PC-3 (cell line): ENCODE results near the gene EPB41L3.

Source experiments
- EZH2 ChIP-seq: fragments of 300-600 bp; sonication (generic); IDR thresholded peaks from one replicate; pipeline ENCODE4 v1.6.1; 2017; ENCODE audit warnings: antibody characterized with exemption, mild to moderate bottlenecking, low read length; ENCODE audit not compliant: unreplicated experiment
- EZH2phosphoT487 ChIP-seq: fragments of 300-600 bp; sonication (generic); IDR thresholded peaks from 2 replicates; pipeline ENCODE4 v1.6.1; 2018; ENCODE audit warnings: mild to moderate bottlenecking, antibody characterized with exemption, low read length, borderline replicate concordance
- TF ChIP-seq, protein P1 (sequence below): fragments of 300-600 bp; sonication (generic); conservative IDR thresholded peaks from 2 replicates; pipeline ENCODE4 v1.5.1; 2017; ENCODE audit warnings: antibody characterized with exemption, low read depth, mild to moderate bottlenecking, low read length

DNA sequence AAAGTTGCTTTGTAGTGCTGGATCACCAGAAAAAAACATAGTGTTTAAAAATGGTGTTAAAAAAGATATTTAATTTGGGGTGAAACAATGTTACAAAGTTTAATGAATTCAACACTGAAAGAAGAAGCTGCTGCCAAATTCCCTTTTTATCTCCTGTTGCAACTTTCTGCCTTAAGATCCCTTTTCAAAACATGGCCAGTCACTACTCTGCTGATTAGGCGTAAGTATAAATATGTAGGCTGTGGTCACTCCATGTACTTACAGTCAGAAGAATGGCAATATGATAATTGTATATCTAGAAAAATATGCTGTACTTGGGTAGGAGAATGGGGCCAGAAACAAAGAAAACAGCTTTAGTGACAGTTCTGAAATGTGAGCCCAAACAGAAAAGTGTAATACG lies 124.8 kb downstream of the EPB41L3 start:
- TF ChIP-seq, protein P1, sequence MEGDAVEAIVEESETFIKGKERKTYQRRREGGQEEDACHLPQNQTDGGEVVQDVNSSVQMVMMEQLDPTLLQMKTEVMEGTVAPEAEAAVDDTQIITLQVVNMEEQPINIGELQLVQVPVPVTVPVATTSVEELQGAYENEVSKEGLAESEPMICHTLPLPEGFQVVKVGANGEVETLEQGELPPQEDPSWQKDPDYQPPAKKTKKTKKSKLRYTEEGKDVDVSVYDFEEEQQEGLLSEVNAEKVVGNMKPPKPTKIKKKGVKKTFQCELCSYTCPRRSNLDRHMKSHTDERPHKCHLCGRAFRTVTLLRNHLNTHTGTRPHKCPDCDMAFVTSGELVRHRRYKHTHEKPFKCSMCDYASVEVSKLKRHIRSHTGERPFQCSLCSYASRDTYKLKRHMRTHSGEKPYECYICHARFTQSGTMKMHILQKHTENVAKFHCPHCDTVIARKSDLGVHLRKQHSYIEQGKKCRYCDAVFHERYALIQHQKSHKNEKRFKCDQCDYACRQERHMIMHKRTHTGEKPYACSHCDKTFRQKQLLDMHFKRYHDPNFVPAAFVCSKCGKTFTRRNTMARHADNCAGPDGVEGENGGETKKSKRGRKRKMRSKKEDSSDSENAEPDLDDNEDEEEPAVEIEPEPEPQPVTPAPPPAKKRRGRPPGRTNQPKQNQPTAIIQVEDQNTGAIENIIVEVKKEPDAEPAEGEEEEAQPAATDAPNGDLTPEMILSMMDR: no peak
- TF ChIP-seq EZH2: no peak
- no peak for TF ChIP-seq EZH2phosphoT487
